Breast epithelium (tissue), 4 donors: Measurements from ENCODE around the gene ZNF646. TPM values are rescaled to one million over a fixed set of nuclear protein-coding genes. Genes with fewer than 3 reads are reported as not detected.

Experiments
- DNase-seq, 2 donors: peaks; one replicate each; pipeline ENCODE4 v3.0.0-alpha.2; 2019; ENCODE audit warnings: low spot score in 2 of 2
- H3K27ac ChIP-seq, 2 donors: fragments of 200-600 bp; sonication (generic) in 1 of 2; one replicate each; pipeline ENCODE4 v1.5.1; 2016 to 2019; ENCODE audit warnings: mild to moderate bottlenecking in 1 of 2
- H3K27me3 ChIP-seq, 2 donors: fragments of 200-600 bp; sonication (generic) in 1 of 2; one replicate each; pipeline versions ENCODE4 v1.5.1 to v1.6.0; 2017 to 2019; ENCODE audit warnings: control low read depth in 1 of 2, mild to moderate bottlenecking in 1 of 2
- H3K36me3 ChIP-seq: fragments of 200-600 bp; one replicate; pipeline ENCODE4 v1.5.1; 2019
- H3K4me1 ChIP-seq, 2 donors: fragments of 200-600 bp; sonication (generic); one replicate each; pipeline ENCODE4 v1.5.1; 2016 to 2019; ENCODE audit warnings: control low read depth in 1 of 2
- H3K4me3 ChIP-seq, 3 donors: fragments of 200-600 bp; sonication (generic); 1 replicate in 2 of 3; 2 replicates in 1 of 3; pipeline ENCODE4 v1.5.1; 2016 to 2019; ENCODE audit warnings: mild to moderate bottlenecking in 3 of 3, moderate library complexity in 2 of 3
- H3K9me3 ChIP-seq, 2 donors: fragments of 200-600 bp; sonication (generic) in 1 of 2; one replicate each; pipeline ENCODE4 v1.5.1; 2016 to 2019; ENCODE audit warnings: control low read depth in 1 of 2
- POLR2A ChIP-seq: fragments of 450-650 bp; IDR thresholded peaks from one replicate; pipeline ENCODE4 v1.6.1; 2016; ENCODE audit warnings: antibody characterized with exemption, mild to moderate bottlenecking, moderate library complexity
- POLR2AphosphoS5 ChIP-seq, 3 donors: sonication (generic); formaldehyde crosslinking; IDR thresholded peaks; one replicate each; pipeline ENCODE4 v1.6.1; 2017; ENCODE audit warnings: antibody characterized with exemption in 3 of 3
- intact Hi-C: fragments of 100-400 bp; cut with DNase I; formaldehyde crosslinking; loops from one replicate; pipeline ENCODE4 v1.15.1; 2023; ENCODE audit warnings: low total_unique reads
- total RNA-seq, 3 donors: library from RNA; depleted of rRNA; stranded (reverse); fragments of >200 nt; gene quantifications; one replicate each; pipeline ENCODE4 v1.1.0, GENCODE V29; 2016
- TF ChIP-seq, protein P1 (sequence below), 3 donors: fragments of 450-650 bp; IDR thresholded peaks; one replicate each; pipeline ENCODE4 v1.5.1; 2016 to 2017; ENCODE audit warnings: antibody characterized with exemption in 3 of 3, mild to moderate bottlenecking in 3 of 3, moderate library complexity in 3 of 3

Gene ZNF646
- total RNA-seq, 3 donors from 2014 or later: 12.5 to 17.3 (median 13.1) TPM

DNA sequence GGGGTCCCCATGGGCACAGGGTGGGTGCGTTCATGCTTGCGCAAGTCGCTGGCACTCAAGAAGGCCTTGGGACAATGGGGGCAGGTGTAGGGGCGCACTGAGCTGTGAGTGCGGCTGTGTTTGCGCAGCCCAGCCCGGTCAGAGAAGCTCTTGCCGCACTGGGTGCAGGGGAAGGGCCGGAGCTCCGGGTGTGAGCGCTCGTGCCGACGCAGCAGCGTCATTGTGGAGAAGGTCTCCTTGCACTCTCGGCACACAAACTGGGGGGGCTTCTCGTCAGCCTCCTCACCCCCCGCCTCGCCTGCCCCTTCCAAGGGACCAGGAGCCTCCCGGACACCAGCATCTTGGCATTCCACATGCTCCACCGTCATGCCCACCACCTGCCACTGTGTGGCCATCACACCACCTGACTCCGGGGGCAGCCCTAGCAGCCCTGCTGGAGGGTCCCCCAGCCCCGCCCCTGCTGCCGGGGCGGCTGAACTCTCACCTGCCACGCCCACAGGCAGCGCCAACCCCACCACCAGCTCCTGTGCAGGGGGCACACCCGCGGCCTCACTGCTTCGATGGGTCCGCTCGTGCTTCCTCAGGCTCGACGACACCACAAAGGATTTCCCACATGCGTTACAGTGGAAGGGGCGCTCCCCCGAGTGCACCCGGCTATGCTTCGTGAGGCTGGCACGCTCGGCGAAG, 13.0 kb upstream of the ZNF646 start:
- H3K36me3 ChIP-seq: no peaks in the 10 kb centered on the region

DNA sequence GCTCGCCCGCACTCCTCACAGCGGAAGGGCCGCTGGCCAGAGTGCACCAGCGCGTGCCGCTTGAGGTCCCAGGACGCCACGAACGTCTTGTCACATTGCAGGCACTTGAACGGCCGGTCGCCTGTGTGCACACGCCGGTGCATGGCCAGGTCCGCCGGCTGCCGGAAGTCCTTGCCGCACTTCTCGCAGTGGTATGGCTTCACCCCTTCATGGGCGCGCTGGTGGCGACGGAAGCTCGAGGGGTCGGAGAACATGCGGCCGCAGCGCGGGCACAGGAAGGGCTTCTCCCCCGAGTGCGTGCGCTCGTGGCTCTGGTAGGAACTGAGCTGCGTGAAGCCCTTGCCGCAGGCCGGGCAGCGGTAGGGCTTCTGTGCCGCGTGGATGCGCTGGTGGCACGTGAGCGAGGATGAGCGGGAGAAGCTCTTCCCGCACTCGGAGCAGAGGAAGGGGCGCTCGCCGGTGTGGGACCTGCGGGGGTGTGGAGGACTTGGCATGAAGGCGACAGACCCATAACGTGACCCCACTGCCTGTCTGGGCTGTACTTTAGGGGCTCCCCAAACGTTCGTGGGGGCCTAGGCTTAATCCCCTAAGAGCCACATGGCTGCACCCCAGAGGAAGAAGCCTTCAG, 12.3 kb upstream of the ZNF646 start:
- TF ChIP-seq POLR2AphosphoS5 (IDR thresholded peaks at IDR 0.05) (no peak), POLR2A (no peak)
- TF ChIP-seq, protein P1, sequence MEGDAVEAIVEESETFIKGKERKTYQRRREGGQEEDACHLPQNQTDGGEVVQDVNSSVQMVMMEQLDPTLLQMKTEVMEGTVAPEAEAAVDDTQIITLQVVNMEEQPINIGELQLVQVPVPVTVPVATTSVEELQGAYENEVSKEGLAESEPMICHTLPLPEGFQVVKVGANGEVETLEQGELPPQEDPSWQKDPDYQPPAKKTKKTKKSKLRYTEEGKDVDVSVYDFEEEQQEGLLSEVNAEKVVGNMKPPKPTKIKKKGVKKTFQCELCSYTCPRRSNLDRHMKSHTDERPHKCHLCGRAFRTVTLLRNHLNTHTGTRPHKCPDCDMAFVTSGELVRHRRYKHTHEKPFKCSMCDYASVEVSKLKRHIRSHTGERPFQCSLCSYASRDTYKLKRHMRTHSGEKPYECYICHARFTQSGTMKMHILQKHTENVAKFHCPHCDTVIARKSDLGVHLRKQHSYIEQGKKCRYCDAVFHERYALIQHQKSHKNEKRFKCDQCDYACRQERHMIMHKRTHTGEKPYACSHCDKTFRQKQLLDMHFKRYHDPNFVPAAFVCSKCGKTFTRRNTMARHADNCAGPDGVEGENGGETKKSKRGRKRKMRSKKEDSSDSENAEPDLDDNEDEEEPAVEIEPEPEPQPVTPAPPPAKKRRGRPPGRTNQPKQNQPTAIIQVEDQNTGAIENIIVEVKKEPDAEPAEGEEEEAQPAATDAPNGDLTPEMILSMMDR (IDR thresholded peaks at IDR 0.05): no peak
- Histone ChIP-seq H3K4me1 (no peaks in the 10 kb centered on the region), H3K4me3 (no peak overlapping the region), H3K9me3 (no peaks in the 10 kb centered on the region), H3K27me3 (no peaks in the 10 kb centered on the region), H3K27ac (no peak overlapping the region), H3K36me3 (no peaks in the 10 kb centered on the region)
- no peak for DNase-seq
- intact Hi-C loops: no loop called here

More for the DNA sequence above, 13.0 kb upstream of the ZNF646 start:
- DNase-seq: no peak
- intact Hi-C loops: no loop called here
- Histone ChIP-seq H3K27me3 (no peaks in the 10 kb centered on the region), H3K27ac (no peak overlapping the region), H3K4me3 (no peak overlapping the region), H3K4me1 (no peaks in the 10 kb centered on the region), H3K9me3 (no peaks in the 10 kb centered on the region)
- TF ChIP-seq, protein P1 (IDR thresholded peaks at IDR 0.05): no peak
- TF ChIP-seq POLR2A (no peak), POLR2AphosphoS5 (IDR thresholded peaks at IDR 0.05) (no peak)

DNA sequence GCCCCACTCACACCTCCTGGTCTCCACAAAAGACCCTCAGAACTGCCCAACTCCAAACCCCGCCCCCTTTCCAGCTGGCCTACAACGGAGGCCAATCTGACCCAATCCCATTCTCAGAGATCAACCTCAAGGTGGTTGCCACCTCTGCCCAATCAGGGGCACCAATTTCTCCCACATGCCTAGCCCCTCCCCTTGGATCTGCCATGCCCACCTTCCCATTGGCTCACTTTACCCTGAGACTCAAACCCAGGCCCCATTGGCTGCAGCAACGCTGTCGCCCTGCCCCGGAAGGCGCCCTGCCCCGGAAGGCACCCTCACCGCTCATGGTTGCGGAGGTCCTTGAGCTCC, 10.8 kb upstream of the ZNF646 start:
- no peak for DNase-seq
- Histone ChIP-seq H3K27ac (no peak overlapping the region), H3K4me1 (no peaks in the 10 kb centered on the region), H3K4me3 (no peak overlapping the region), H3K27me3 (no peaks in the 10 kb centered on the region), H3K9me3 (no peaks in the 10 kb centered on the region), H3K36me3 (no peaks in the 10 kb centered on the region)
- intact Hi-C loops: no loop called here
- TF ChIP-seq, protein P1 (IDR thresholded peaks at IDR 0.05): no peak
- no peak for TF ChIP-seq POLR2A
- no peak for TF ChIP-seq POLR2AphosphoS5 (IDR thresholded peaks at IDR 0.05)

GRCh38 chr16:31063843-31064611, 10.2 kb upstream of the ZNF646 start:
- Histone ChIP-seq H3K4me3 (no peak overlapping the region), H3K36me3 (no peaks in the 10 kb centered on the region), H3K9me3 (no peaks in the 10 kb centered on the region), H3K27ac (peak overlapping the region in 1 of 2 donors; percentile 71), H3K4me1 (no peaks in the 10 kb centered on the region), H3K27me3 (no peaks in the 10 kb centered on the region)
- intact Hi-C loops: no loop called here
- no peak for DNase-seq
- TF ChIP-seq, protein P1 (IDR thresholded peaks at IDR 0.05): no peak
- TF ChIP-seq POLR2A (no peak), POLR2AphosphoS5 (IDR thresholded peaks at IDR 0.05) (no peak)
